ENCODE results near the gene KLHL25. TPM values are rescaled to one million over a fixed set of nuclear protein-coding genes. Genes with fewer than 3 reads are reported as not detected.
"Not testable (repeated sequence)": the region's sequence is repeated elsewhere in the genome, so short reads cannot be mapped to it uniquely, and the experiment has no call there.

The KLHL25 gene
- total RNA-seq, 1 donor from 2014 or later: 19.3 TPM

DNA sequence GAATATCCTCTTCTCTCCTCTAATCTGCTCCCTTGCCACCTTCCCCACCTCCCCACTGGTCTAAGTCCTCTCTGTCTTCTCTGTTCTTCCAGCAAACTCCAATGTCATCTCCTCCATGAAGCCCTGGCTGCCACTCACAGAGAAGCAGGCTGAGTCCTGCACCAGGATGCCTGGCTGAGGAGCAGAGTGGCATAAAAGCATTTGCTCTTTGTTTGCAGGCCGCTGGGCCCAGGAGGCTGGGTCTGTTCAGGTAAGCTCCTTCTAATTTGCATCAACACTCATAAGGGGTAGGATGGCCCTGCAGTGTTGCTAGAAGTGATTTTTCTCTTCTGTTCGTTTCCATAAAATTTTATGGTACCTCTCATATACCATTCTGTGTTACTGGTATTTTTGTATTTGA, 43.2 kb upstream of the KLHL25 start:
- Mint-ChIP-seq H3K9me3 (no peaks in the 10 kb centered on the region), H3K36me3 (ENCODE audit: low read depth) (no peaks in the 10 kb centered on the region), H3K4me1 (peaks cover 5% of the 10 kb centered on the region), H3K4me3 (no peak overlapping the region), H3K27ac (ENCODE audit: unreplicated experiment) (no peak overlapping the region), H3K27me3 (ENCODE audit: low read depth) (no peaks in the 10 kb centered on the region)
- TF ChIP-seq, protein P1, sequence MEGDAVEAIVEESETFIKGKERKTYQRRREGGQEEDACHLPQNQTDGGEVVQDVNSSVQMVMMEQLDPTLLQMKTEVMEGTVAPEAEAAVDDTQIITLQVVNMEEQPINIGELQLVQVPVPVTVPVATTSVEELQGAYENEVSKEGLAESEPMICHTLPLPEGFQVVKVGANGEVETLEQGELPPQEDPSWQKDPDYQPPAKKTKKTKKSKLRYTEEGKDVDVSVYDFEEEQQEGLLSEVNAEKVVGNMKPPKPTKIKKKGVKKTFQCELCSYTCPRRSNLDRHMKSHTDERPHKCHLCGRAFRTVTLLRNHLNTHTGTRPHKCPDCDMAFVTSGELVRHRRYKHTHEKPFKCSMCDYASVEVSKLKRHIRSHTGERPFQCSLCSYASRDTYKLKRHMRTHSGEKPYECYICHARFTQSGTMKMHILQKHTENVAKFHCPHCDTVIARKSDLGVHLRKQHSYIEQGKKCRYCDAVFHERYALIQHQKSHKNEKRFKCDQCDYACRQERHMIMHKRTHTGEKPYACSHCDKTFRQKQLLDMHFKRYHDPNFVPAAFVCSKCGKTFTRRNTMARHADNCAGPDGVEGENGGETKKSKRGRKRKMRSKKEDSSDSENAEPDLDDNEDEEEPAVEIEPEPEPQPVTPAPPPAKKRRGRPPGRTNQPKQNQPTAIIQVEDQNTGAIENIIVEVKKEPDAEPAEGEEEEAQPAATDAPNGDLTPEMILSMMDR (conservative IDR thresholded peaks at IDR 0.05): no peak
- no peak for DNase-seq (ENCODE audit: low read depth, low spot score)

DNA sequence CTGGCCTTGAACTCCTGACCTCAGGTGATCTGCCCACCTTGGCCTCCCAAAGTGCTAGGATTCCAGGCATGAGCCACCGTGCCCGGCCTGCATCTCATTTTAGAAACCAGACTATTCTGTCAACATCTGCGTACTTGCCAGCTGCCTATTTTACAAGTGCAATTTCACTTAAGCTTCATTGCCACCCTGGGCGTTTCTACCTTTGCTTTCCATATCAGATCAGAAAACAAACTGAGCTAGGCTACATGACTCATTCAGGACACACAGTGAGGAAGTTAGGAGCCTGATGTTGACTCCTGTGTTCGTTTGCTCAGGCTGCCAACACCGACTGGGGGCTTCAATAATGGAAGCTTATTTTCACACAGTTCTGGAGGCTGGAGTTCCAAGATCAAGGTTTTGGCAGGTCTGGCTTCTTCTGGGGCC, 42.3 kb upstream of the KLHL25 start:
- Mint-ChIP-seq H3K4me3 (no peak overlapping the region), H3K9me3 (no peaks in the 10 kb centered on the region), H3K27ac (ENCODE audit: unreplicated experiment) (no peak overlapping the region), H3K4me1 (peaks cover 5% of the 10 kb centered on the region), H3K36me3 (ENCODE audit: low read depth) (no peaks in the 10 kb centered on the region), H3K27me3 (ENCODE audit: low read depth) (no peaks in the 10 kb centered on the region)
- TF ChIP-seq, protein P1 (conservative IDR thresholded peaks at IDR 0.05): no peak
- DNase-seq (ENCODE audit: low read depth, low spot score): no peak

DNA sequence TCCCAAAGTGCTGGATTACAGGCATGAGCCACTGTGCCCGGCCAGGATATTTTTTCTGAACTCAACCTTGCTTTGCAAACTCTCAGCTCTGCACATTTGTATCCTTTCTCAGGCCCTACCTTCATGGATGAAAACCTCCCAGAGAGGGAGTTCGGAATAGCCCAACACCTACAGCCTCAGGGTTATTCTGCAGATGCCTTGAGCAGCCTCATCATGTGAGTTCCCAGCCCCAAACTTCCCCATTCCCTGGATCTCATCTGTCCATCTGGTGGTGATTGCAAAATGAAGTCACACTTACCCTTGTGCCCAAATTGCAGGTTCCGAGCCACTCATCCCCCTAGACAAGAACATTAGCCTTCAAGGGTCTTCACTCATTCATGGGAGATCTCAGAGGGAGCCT, 39.9 kb upstream of the KLHL25 start:
- no peaks in the 10 kb centered on the region for H3K9me3 Mint-ChIP-seq
- H3K36me3 Mint-ChIP-seq (ENCODE audit: low read depth): no peaks in the 10 kb centered on the region
- no peaks in the 10 kb centered on the region for H3K4me1 Mint-ChIP-seq
- no peak for DNase-seq (ENCODE audit: low read depth, low spot score)
- TF ChIP-seq, protein P1 (conservative IDR thresholded peaks at IDR 0.05): no peak
- no peak overlapping the region for H3K4me3 Mint-ChIP-seq
- H3K27me3 Mint-ChIP-seq (ENCODE audit: low read depth): no peaks in the 10 kb centered on the region
- no peak overlapping the region for H3K27ac Mint-ChIP-seq (ENCODE audit: unreplicated experiment)

DNA sequence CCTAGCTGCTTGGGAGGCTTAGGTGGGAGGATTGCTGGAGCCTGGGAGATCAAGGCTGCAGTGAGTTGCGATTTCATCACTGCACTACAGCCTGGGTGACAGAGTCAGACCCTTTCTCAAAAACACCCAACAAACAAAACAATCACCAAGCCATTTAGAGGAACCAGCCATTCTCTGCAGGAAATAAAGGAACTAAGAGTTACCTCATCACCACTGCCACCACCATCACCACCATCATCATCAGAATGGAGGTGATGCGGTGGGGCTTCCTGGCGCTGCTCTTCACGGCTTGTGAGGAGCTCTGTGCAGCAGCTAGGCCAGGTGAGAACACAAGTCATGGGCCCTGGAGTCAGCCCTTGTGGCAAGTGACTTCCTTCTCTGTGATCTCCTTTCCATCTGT, 37.7 kb upstream of the KLHL25 start:
- no peaks in the 10 kb centered on the region for H3K36me3 Mint-ChIP-seq (ENCODE audit: low read depth)

DNA sequence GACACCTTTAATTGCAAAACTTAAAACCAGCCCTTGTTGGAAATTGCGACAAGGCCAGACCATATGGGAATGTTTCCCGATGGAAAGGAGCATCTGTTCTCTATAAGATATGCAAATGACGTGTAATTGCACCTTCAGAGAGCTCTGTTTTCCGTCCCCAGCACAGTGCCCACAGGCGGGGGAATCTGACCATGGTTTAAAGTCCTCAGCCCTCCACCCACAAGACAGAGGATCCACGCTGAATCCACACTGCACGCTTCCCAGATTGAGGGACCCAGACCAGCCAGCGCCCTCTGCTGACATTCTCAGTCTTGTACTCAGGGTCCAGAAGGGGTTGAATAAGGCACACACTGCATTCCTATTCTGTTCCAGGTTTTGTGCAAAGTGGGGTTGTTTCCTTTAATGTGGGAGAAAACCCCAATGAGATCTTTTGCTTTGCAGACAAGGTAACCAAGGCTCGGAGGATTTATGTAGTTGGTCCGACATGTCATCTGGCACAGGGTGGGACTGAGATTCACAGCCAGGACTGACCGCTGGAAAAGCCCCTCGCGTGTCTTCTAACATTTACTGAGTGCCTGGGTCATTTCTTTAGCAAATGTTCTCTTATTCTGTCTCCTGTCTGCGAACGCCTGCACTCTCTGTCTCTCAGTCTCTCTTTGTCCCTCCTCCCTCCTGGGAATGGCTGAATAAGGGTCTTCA, 36.8 kb upstream of the KLHL25 start:
- H3K4me3 Mint-ChIP-seq: no peak overlapping the region
- no peaks in the 10 kb centered on the region for H3K27me3 Mint-ChIP-seq (ENCODE audit: low read depth)
- H3K4me1 Mint-ChIP-seq: no peaks in the 10 kb centered on the region
- peak; percentile 69 for DNase-seq (ENCODE audit: low read depth, low spot score)
- TF ChIP-seq, protein P1 (conservative IDR thresholded peaks at IDR 0.05): peak; percentile 65
- no peaks in the 10 kb centered on the region for H3K9me3 Mint-ChIP-seq
- no peaks in the 10 kb centered on the region for H3K36me3 Mint-ChIP-seq (ENCODE audit: low read depth)
- no peak overlapping the region for H3K27ac Mint-ChIP-seq (ENCODE audit: unreplicated experiment)

More for the DNA sequence above, 37.7 kb upstream of the KLHL25 start:
- H3K4me3 Mint-ChIP-seq: no peak overlapping the region
- no peaks in the 10 kb centered on the region for H3K9me3 Mint-ChIP-seq
- no peak overlapping the region for H3K27ac Mint-ChIP-seq (ENCODE audit: unreplicated experiment)
- no peaks in the 10 kb centered on the region for H3K4me1 Mint-ChIP-seq
- no peak for DNase-seq (ENCODE audit: low read depth, low spot score)
- no peaks in the 10 kb centered on the region for H3K27me3 Mint-ChIP-seq (ENCODE audit: low read depth)
- TF ChIP-seq, protein P1 (conservative IDR thresholded peaks at IDR 0.05): no peak

DNA sequence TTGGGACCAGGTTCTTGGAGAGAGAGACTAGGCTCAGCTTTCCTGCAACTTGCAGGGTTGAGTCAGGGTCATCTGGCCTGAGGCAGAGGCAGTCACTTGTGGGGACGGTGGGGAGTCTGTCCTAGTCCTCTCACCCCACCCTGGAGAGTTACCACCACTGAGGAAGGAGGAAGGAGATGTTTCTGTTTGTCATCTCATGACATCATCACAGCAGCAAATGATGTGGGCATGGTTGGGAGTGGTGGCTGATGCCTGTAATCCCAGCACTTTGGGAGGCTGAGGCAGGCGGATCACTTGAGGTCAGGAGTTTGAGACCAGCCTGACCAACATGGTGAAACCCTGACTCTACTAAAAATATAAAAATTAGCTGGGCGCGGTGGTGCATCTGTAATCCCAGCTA, 35.0 kb upstream of the KLHL25 start:
- H3K27me3 Mint-ChIP-seq (ENCODE audit: low read depth); H3K9me3 Mint-ChIP-seq; H3K36me3 Mint-ChIP-seq (ENCODE audit: low read depth); H3K4me3 Mint-ChIP-seq; H3K4me1 Mint-ChIP-seq; DNase-seq (ENCODE audit: low read depth, low spot score); H3K27ac Mint-ChIP-seq (ENCODE audit: unreplicated experiment): not testable (repeated sequence)
